ENCODE measurements around the gene AMIGO1.

The AMIGO1 gene

DNA sequence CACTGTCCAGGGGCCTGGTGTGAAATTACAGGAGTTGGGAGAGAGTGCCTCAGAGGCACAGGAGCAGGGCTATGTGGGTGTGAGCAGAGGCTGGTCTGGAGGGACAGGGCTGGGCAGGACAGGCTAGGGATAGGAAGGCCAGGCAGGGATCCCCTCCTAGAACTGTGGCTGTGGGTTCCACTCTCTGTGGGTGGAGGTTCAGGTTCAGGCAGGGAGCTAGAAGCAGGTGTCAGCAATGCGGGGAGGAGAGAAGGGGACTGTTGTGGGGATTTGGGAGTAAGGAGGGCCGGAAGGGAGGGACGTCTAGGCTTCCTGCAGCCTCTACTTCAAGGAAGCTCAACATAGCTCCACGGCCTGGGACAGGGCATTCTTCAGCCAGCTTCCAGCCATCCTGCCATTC lies 21.9 kb upstream of the AMIGO1 start:
- no peak overlapping the region for H3K27ac ChIP-seq (ENCODE audit: low read depth, low read length)
- H3K4me3 ChIP-seq (ENCODE audit: low read depth, low read length) = no peak overlapping the region
- no peaks in the 10 kb centered on the region for H3K9me3 ChIP-seq (ENCODE audit: control insufficient read depth, insufficient read depth, low read depth, low read length)
- H3K36me3 ChIP-seq (ENCODE audit: control insufficient read depth, insufficient read depth, low read length) = no peaks in the 10 kb centered on the region
- no peaks in the 10 kb centered on the region for H3K27me3 ChIP-seq (ENCODE audit: control insufficient read depth, insufficient read depth, low read length)
- no peak overlapping the region for H3K9ac ChIP-seq (ENCODE audit: low read length)
- no peaks in the 10 kb centered on the region for H3K4me1 ChIP-seq (ENCODE audit: control insufficient read depth, insufficient read depth, low read length)

DNA sequence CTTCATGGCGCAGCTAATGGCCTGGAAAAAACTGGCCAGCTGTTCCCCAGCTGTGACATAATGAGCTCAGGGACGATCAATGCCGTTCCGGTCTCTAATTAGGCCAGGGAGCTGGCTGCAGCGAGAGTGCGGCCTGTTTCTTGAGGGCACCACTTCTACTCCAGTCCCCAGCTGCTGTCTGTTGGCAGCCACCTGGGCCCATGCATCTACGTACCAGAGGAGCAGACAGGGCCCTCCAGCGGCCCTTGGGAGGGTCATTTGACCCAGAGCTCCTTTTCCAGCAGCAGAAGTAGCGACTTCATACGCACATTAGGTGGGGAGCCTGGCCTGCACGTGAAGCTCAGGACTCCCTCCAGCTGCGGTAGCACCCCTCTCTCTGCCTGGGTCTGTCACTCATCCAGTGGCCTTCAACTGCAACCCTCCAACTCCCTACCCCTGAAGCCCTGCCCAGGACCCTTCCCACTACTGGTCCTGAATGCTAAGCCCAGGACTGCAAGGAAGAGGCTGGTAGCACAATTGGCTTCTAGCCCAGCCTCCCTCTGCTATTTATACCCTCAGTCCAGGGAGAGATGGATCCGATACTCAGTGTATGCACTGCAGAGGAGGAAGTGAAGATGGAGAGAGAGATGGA lies 21.0 kb upstream of the AMIGO1 start:
- no peak overlapping the region for H3K27ac ChIP-seq (ENCODE audit: low read depth, low read length)
- H3K4me1 ChIP-seq (ENCODE audit: control insufficient read depth, insufficient read depth, low read length) = no peaks in the 10 kb centered on the region
- H3K9ac ChIP-seq (ENCODE audit: low read length) = no peak overlapping the region
- H3K4me3 ChIP-seq (ENCODE audit: low read depth, low read length) = no peak overlapping the region
- H3K9me3 ChIP-seq (ENCODE audit: control insufficient read depth, insufficient read depth, low read depth, low read length) = no peaks in the 10 kb centered on the region
- H3K36me3 ChIP-seq (ENCODE audit: control insufficient read depth, insufficient read depth, low read length) = no peaks in the 10 kb centered on the region
- no peaks in the 10 kb centered on the region for H3K27me3 ChIP-seq (ENCODE audit: control insufficient read depth, insufficient read depth, low read length)

DNA sequence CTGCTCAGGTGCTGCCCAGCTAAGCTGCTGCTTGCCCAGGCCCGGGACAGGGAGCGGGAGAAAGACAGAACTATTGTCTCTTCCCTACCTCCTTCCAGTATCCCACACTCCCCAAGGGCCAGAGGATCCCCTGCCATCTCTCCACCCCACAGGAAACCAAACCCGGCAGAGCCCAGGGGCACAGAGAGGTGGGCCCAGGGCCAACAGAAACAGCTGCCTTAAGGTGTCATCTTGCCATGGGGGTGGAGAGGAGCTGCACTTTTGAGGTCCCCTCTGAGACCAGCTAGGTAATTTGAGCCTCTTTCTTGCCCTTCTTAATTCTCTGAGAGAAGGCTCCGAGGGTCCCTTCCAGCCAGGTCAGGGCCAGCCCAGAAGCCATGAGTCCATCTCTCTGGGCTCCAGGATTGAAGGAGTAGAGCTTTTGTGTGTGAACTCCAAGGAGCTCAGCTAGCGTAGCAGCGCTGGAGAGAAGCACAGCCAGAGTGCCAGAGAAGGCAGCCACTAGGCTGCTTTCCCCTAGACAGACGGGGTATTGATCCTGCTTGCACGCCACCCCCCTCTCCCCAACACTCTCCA lies 20.4 kb upstream of the AMIGO1 start:
- Histone ChIP-seq H3K9ac (ENCODE audit: low read length) (no peak overlapping the region), H3K27ac (ENCODE audit: low read depth, low read length) (no peak overlapping the region), H3K4me1 (ENCODE audit: control insufficient read depth, insufficient read depth, low read length) (no peaks in the 10 kb centered on the region), H3K4me3 (ENCODE audit: low read depth, low read length) (no peak overlapping the region), H3K36me3 (ENCODE audit: control insufficient read depth, insufficient read depth, low read length) (no peaks in the 10 kb centered on the region), H3K27me3 (ENCODE audit: control insufficient read depth, insufficient read depth, low read length) (no peaks in the 10 kb centered on the region), H3K9me3 (ENCODE audit: control insufficient read depth, insufficient read depth, low read depth, low read length) (no peaks in the 10 kb centered on the region)

DNA sequence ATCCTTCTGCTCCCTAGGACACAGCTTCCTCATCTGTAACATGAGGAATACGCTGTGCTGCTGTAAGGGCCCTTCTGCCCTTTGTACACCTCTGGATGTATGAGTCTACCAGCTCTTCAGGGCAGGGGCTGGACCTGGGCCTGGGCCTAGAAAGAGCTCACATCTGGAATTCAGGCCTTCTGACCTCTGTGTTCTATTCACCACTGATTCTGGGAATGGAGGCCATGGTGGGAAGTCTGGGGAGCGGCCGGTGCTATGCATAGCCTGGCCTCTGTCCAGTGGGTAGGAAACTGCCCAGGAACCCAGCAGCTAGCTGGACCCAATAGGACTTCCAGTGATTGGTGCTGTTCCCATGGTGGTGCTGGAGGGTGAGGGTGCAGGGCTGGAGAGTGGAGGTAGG lies 19.2 kb upstream of the AMIGO1 start:
- no peak overlapping the region for H3K27ac ChIP-seq (ENCODE audit: low read depth, low read length)
- H3K9me3 ChIP-seq (ENCODE audit: control insufficient read depth, insufficient read depth, low read depth, low read length) = no peaks in the 10 kb centered on the region
- H3K27me3 ChIP-seq (ENCODE audit: control insufficient read depth, insufficient read depth, low read length) = no peaks in the 10 kb centered on the region
- no peaks in the 10 kb centered on the region for H3K4me1 ChIP-seq (ENCODE audit: control insufficient read depth, insufficient read depth, low read length)
- no peak overlapping the region for H3K4me3 ChIP-seq (ENCODE audit: low read depth, low read length)
- no peak overlapping the region for H3K9ac ChIP-seq (ENCODE audit: low read length)
- H3K36me3 ChIP-seq (ENCODE audit: control insufficient read depth, insufficient read depth, low read length) = no peaks in the 10 kb centered on the region

DNA sequence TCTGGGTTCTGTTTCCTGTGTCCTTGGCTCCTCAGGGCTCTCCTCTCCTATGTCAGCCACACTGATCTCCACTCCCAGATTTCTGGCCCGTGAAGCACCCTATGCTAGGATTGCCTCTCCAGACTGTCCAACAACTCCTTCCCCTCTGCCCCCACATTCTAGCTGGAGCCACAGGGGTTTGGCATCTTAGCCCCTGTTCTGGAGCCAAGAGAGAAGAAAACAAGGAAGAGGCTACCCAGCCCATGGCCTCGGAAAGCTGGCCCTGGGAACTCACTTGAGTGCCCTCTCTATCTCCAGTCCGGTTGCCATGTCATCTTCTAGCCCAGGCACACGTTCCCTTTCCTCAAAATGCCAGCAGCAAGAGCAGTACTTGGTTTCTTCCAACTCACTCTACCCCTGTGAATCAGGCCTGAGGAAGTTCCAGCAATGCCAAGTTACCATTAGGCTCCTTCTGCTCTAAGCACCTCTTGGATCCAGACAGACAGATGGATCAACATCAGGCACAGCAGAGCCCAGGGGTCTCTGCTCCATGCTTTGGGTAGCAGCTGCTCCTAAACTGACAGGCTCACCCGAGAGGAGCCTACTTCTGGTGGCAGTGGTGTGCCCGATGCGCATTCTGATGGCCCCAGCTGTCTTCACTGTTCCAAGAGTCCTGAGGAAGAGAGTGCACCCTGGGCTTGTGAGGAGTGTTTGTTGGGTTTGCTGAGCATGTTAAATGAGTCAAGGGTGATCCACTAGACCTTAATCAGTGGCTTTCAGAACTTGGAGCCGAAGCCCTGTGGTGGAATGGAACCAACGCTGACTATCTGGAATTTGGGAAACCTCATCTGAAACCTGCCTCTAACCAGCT lies 18.5 kb upstream of the AMIGO1 start:
- H3K9ac ChIP-seq (ENCODE audit: low read length) = no peak overlapping the region
- H3K27ac ChIP-seq (ENCODE audit: low read depth, low read length) = no peak overlapping the region
- no peaks in the 10 kb centered on the region for H3K9me3 ChIP-seq (ENCODE audit: control insufficient read depth, insufficient read depth, low read depth, low read length)
- H3K27me3 ChIP-seq (ENCODE audit: control insufficient read depth, insufficient read depth, low read length) = no peaks in the 10 kb centered on the region
- no peaks in the 10 kb centered on the region for H3K36me3 ChIP-seq (ENCODE audit: control insufficient read depth, insufficient read depth, low read length)
- no peak overlapping the region for H3K4me3 ChIP-seq (ENCODE audit: low read depth, low read length)
- H3K4me1 ChIP-seq (ENCODE audit: control insufficient read depth, insufficient read depth, low read length) = no peaks in the 10 kb centered on the region

DNA sequence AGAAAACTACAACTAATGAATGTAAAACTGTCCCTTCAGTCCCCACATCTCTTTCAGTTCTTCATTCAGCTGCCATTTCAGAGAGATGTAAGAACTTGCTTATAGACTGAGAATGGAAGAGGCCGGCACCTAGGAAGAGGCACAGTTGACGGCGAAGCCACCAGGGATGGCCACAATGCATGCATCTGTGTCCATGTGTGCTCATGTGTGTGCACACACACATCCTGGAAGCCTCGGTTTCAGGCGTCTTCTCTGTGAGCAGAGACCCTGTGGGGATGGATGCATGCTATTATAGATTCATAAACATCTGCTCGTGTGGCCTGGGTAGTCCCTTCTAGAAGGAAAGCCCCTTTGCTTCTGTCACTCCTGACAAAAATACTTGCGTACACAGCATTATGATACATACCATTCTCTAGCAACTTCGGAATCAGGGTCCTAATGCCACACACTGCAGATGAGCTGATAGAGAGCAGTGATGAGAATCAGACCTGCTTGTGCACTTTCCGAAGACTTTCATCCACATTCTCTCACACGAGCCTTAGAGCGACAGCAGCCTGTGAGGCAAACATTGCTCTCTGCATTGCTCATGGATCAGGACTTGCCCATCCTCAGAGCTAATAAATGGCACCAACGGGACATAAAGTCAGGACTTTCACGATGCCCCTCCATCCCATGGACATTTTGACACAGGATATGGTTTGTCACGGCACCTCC lies 17.7 kb upstream of the AMIGO1 start:
- Histone ChIP-seq H3K4me1 (ENCODE audit: control insufficient read depth, insufficient read depth, low read length) (no peaks in the 10 kb centered on the region), H3K9ac (ENCODE audit: low read length) (no peak overlapping the region), H3K36me3 (ENCODE audit: control insufficient read depth, insufficient read depth, low read length) (no peaks in the 10 kb centered on the region), H3K9me3 (ENCODE audit: control insufficient read depth, insufficient read depth, low read depth, low read length) (no peaks in the 10 kb centered on the region), H3K4me3 (ENCODE audit: low read depth, low read length) (no peak overlapping the region), H3K27me3 (ENCODE audit: control insufficient read depth, insufficient read depth, low read length) (no peaks in the 10 kb centered on the region), H3K27ac (ENCODE audit: low read depth, low read length) (no peak overlapping the region)

DNA sequence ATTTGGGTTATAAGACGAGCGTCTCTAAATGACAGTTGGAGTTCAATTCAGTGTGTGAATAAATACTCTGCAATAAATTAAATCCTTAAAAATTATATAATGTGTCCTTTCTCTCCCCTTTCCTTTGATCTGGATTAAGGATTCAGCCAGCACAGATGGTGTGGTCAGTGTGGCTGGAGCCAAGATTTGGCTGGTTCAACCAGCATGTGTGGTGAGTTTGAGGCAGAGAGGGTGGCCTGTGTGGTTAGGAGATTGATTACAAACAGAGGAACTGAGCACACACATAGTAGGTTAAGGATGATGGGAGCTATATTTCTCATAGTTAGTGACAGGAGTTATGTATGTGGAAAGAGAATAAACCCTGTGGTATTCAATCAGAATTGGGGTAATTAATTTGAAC lies 14.2 kb upstream of the AMIGO1 start:
- Histone ChIP-seq H3K4me3 (ENCODE audit: low read depth, low read length) (no peak overlapping the region), H3K36me3 (ENCODE audit: control insufficient read depth, insufficient read depth, low read length) (no peaks in the 10 kb centered on the region), H3K9me3 (ENCODE audit: control insufficient read depth, insufficient read depth, low read depth, low read length) (no peaks in the 10 kb centered on the region), H3K4me1 (ENCODE audit: control insufficient read depth, insufficient read depth, low read length) (no peaks in the 10 kb centered on the region; the same call in 1 of the 2 replicates), H3K9ac (ENCODE audit: low read length) (no peak overlapping the region), H3K27ac (ENCODE audit: low read depth, low read length) (no peak overlapping the region), H3K27me3 (ENCODE audit: control insufficient read depth, insufficient read depth, low read length) (peaks cover 13% of the 10 kb centered on the region)

DNA sequence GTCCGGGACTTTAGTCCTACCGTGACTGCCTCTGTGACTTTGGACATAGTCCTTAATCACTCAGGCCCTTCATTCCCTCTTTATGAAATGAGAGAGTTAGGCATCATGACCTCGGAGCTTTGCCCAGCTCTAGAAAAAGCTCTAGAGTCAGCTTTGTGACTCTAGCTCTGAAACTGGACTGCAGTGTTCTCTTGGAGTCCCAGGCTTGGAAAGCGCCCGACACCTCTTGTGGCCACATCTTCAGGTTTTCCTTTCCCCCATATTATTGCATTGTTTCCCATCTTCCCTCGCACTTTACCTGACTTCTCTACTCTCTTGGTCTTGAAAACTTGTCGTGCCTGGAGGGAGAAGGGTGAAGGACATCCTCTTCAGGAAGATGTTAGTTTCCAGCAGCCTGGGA lies 12.5 kb upstream of the AMIGO1 start:
- H3K36me3 ChIP-seq (ENCODE audit: control insufficient read depth, insufficient read depth, low read length) = no peaks in the 10 kb centered on the region
- no peak overlapping the region for H3K4me3 ChIP-seq (ENCODE audit: low read depth, low read length)
- no peak overlapping the region for H3K27ac ChIP-seq (ENCODE audit: low read depth, low read length)
- no peaks in the 10 kb centered on the region; the same call in 1 of the 2 replicates for H3K4me1 ChIP-seq (ENCODE audit: control insufficient read depth, insufficient read depth, low read length)
- H3K9me3 ChIP-seq (ENCODE audit: control insufficient read depth, insufficient read depth, low read depth, low read length) = no peaks in the 10 kb centered on the region
- H3K27me3 ChIP-seq (ENCODE audit: control insufficient read depth, insufficient read depth, low read length) = peaks cover 13% of the 10 kb centered on the region
- H3K9ac ChIP-seq (ENCODE audit: low read length) = no peak overlapping the region

DNA sequence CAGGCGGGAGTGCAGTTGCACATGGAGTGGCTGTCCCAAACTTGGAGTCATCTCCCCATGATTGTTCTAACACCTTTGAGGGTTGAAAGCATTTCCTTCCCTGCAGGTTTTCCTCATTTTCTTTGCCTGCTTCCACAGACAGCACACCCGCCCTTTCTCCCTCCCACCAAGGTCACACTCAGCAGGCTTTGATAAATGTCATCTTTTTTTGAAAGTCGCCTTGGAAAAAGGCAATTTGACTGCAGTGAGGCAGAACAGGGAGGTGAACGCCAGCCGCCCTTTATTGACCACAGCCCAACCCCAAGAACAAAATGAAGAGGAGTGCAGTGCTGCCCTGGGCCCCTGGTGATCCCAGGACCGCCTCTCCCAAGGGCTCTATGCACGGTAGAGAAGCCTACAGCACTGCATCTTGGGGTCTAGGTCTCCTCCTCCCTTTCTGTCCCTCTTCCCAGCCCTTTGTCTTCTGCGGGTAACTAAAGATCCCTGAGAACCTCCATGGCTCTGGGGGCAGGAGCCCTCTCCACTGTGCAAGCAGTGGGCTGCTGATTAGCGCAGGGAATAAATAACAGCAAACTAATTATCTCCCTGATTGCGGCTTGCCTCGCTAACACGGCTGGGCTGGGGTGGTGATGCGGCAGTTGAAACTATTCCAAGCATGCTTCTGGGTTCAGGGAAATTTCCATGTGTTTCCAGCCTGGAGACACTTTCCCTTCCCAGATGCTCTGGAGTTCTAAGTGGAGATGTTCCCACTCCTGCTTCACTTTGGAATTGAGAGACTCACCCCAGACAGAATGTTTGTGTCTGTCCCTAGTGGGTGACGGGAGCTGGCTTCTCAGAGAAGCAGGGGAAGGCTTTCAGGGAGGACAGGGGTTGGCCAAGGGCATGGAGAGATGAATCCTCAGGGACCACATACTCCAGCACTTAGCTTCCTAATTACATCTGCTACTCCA lies 11.8 kb upstream of the AMIGO1 start:
- Histone ChIP-seq H3K27ac (ENCODE audit: low read depth, low read length) (no peak overlapping the region), H3K4me1 (ENCODE audit: control insufficient read depth, insufficient read depth, low read length) (no peaks in the 10 kb centered on the region; the same call in 1 of the 2 replicates), H3K36me3 (ENCODE audit: control insufficient read depth, insufficient read depth, low read length) (no peaks in the 10 kb centered on the region), H3K27me3 (ENCODE audit: control insufficient read depth, insufficient read depth, low read length) (peaks cover 13% of the 10 kb centered on the region), H3K4me3 (ENCODE audit: low read depth, low read length) (no peak overlapping the region), H3K9ac (ENCODE audit: low read length) (no peak overlapping the region), H3K9me3 (ENCODE audit: control insufficient read depth, insufficient read depth, low read depth, low read length) (no peaks in the 10 kb centered on the region)

DNA sequence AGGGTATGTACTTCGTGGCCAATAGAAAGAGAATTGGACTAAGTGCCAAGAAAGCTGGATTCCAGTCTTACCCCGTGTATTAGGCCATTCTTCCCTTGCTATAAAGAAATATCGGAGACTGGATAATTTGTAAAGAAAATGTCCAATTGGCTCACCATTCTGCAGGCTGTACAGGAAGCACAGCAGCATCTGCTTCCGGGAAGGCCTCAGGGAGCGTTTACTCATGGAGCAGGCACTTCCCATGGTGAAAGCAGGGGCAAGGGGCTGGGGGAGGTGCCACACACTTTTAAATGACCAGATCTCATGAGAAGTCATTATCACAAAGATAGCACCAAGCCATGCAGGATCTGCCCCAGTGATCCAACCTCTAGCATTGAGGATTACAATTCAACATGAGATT lies 7.8 kb upstream of the AMIGO1 start:
- no peaks in the 10 kb centered on the region for H3K36me3 ChIP-seq (ENCODE audit: control insufficient read depth, insufficient read depth, low read length)
- peaks cover 20% of the 10 kb centered on the region for H3K27me3 ChIP-seq (ENCODE audit: control insufficient read depth, insufficient read depth, low read length)
- no peak overlapping the region for H3K9ac ChIP-seq (ENCODE audit: low read length)
- H3K9me3 ChIP-seq (ENCODE audit: control insufficient read depth, insufficient read depth, low read depth, low read length) = no peaks in the 10 kb centered on the region
- H3K27ac ChIP-seq (ENCODE audit: low read depth, low read length) = no peak overlapping the region
- no peaks in the 10 kb centered on the region; the same call in 1 of the 2 replicates for H3K4me1 ChIP-seq (ENCODE audit: control insufficient read depth, insufficient read depth, low read length)
- H3K4me3 ChIP-seq (ENCODE audit: low read depth, low read length) = no peak overlapping the region
